PC-3 (cell line): Measurements from ENCODE around the gene PAPSS2. TPM values are rescaled to one million over a fixed set of nuclear protein-coding genes. Genes with fewer than 3 reads are reported as not detected.
A peak's percentile ranks its signal among the peaks of the same experiment; 100 is the strongest.

Experiments
- ATAC-seq: fragments of 200-7000 bp; cut with Tn5 transposase; 2 replicates; pipeline ENCODE4 v1.9.1; 2020; ENCODE audit warnings: mild to moderate bottlenecking, moderate library complexity
- BruUV-seq: library from RNA; stranded (reverse); fragments of 400-500 nt; replicated peaks from 2 replicates; lab custom pipeline; 2021; lab: Mats Ljungman, UMichigan
- CTCF ChIA-PET: fragments of 300-600 bp; sonication (Branson Sonifier 250); formaldehyde crosslinking; loops from one replicate; lab custom pipeline; 2022; ENCODE audit warnings: antibody characterized with exemption; lab: Charles Lee
- POLR2A ChIA-PET: fragments of 300-600 bp; sonication (Branson Sonifier 250); formaldehyde crosslinking; loops from one replicate; lab custom pipeline; 2022; ENCODE audit warnings: antibody characterized with exemption; ENCODE audit not compliant: unreplicated experiment; lab: Charles Lee
- DNase-seq: peaks from one replicate; pipeline ENCODE4 v3.0.0-alpha.2; 2015
- H2AFZ ChIP-seq: fragments of 300-600 bp; sonication (generic); 2 replicates; pipeline ENCODE4 v1.6.0; 2016; ENCODE audit warnings: antibody characterized with exemption, low read length
- H3F3A ChIP-seq: fragments of 300-600 bp; sonication (generic); one replicate; pipeline ENCODE4 v1.6.0; 2017; ENCODE audit warnings: antibody characterized with exemption, low read length, control low read depth, mild to moderate bottlenecking; ENCODE audit not compliant: unreplicated experiment
- H3K27ac ChIP-seq: fragments of 300-600 bp; sonication (generic); 2 replicates; pipeline ENCODE4 v1.5.1; 2016; ENCODE audit warnings: mild to moderate bottlenecking, low read length
- H3K27me3 ChIP-seq: fragments of 300-600 bp; sonication (generic); 2 replicates; pipeline ENCODE4 v1.6.1; 2016; ENCODE audit warnings: low read length, mixed read lengths
- H3K36me3 ChIP-seq: fragments of 300-600 bp; sonication (generic); 2 replicates; pipeline ENCODE4 v1.6.1; 2016; ENCODE audit warnings: low read depth, mixed run types, low read length, mixed read lengths
- H3K4me1 ChIP-seq: fragments of 300-600 bp; sonication (generic); 2 replicates; pipeline ENCODE4 v1.5.1; 2016; ENCODE audit warnings: low read length; ENCODE audit not compliant: insufficient read depth
- H3K4me2 ChIP-seq: fragments of 300-600 bp; sonication (generic); 2 replicates; pipeline ENCODE4 v1.6.0; 2016; ENCODE audit warnings: low read length
- H3K4me3 ChIP-seq: fragments of 300-600 bp; sonication (generic); 2 replicates; pipeline ENCODE4 v1.5.1; 2016; ENCODE audit warnings: mild to moderate bottlenecking, low read length, mixed read lengths
- H3K79me2 ChIP-seq: fragments of 300-600 bp; sonication (generic); 2 replicates; pipeline ENCODE4 v1.6.1; 2017; ENCODE audit warnings: low read length, mixed read lengths
- H3K9ac ChIP-seq: fragments of 300-600 bp; sonication (generic); 2 replicates; pipeline ENCODE4 v1.6.0; 2016; ENCODE audit warnings: mild to moderate bottlenecking, low read length
- H3K9me2 ChIP-seq: fragments of 300-600 bp; sonication (generic); replicated peaks from 2 replicates; pipeline ENCODE4 v1.6.1; 2016; ENCODE audit warnings: mixed run types, low read length, mixed read lengths
- H3K9me3 ChIP-seq: fragments of 300-600 bp; sonication (generic); 2 replicates; pipeline ENCODE4 v1.6.1; 2016; ENCODE audit warnings: low read length, mixed read lengths
- H4K20me1 ChIP-seq: fragments of 300-600 bp; sonication (generic); 2 replicates; pipeline ENCODE4 v1.6.1; 2016; ENCODE audit warnings: low read length, mixed read lengths
- EZH2 ChIP-seq: fragments of 300-600 bp; sonication (generic); IDR thresholded peaks from one replicate; pipeline ENCODE4 v1.6.1; 2017; ENCODE audit warnings: antibody characterized with exemption, mild to moderate bottlenecking, low read length; ENCODE audit not compliant: unreplicated experiment
- EZH2phosphoT487 ChIP-seq: fragments of 300-600 bp; sonication (generic); IDR thresholded peaks from 2 replicates; pipeline ENCODE4 v1.6.1; 2018; ENCODE audit warnings: mild to moderate bottlenecking, antibody characterized with exemption, low read length, borderline replicate concordance
- intact Hi-C: fragments of 100-400 bp; cut with micrococcal nuclease; formaldehyde crosslinking; loops from 2 replicates; pipeline ENCODE4 v1.9.0; 2023
- total RNA-seq: library from RNA; depleted of rRNA; stranded (reverse); fragments of >200 nt; gene quantifications from 2 replicates; pipeline ENCODE4 v1.2.3, GENCODE V29; 2014
- TF ChIP-seq, protein P1 (sequence below): fragments of 300-600 bp; sonication (generic); conservative IDR thresholded peaks from 2 replicates; pipeline ENCODE4 v1.5.1; 2017; ENCODE audit warnings: antibody characterized with exemption, low read depth, mild to moderate bottlenecking, low read length

PAPSS2 gene
- total RNA-seq, 1 experiment from 2014 or later, result 16.4 TPM

- H3K9me3 ChIP-seq, result no peaks in the 10 kb centered on the region
- ChIA-PET CTCF (interaction anchor here (0.5 kb wide), 1 partner anchor 145 kb away, joined by 5 read pairs; no protein-coding TSS in a partner anchor), POLR2A (no interaction called here)
- TF ChIP-seq EZH2phosphoT487, result no peak
- no peak for TF ChIP-seq EZH2
- TF ChIP-seq, protein P1, sequence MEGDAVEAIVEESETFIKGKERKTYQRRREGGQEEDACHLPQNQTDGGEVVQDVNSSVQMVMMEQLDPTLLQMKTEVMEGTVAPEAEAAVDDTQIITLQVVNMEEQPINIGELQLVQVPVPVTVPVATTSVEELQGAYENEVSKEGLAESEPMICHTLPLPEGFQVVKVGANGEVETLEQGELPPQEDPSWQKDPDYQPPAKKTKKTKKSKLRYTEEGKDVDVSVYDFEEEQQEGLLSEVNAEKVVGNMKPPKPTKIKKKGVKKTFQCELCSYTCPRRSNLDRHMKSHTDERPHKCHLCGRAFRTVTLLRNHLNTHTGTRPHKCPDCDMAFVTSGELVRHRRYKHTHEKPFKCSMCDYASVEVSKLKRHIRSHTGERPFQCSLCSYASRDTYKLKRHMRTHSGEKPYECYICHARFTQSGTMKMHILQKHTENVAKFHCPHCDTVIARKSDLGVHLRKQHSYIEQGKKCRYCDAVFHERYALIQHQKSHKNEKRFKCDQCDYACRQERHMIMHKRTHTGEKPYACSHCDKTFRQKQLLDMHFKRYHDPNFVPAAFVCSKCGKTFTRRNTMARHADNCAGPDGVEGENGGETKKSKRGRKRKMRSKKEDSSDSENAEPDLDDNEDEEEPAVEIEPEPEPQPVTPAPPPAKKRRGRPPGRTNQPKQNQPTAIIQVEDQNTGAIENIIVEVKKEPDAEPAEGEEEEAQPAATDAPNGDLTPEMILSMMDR, result no peak
- H4K20me1 ChIP-seq, result no peaks in the 10 kb centered on the region
- peak overlapping the region; percentile 34; the same call in 1 of the 2 replicates for H3K9ac ChIP-seq
- H3K4me1 ChIP-seq, result peaks cover 47% of the 10 kb centered on the region
- intact Hi-C loops, result no loop called here
- no peaks in the 10 kb centered on the region for H3K9me2 ChIP-seq
- no TSS peak for BruUV-seq
- H3K27ac ChIP-seq, result peak overlapping the region; percentile 79
- no peak for ATAC-seq
- DNase-seq, result no peak
- H3K4me2 ChIP-seq, result peak overlapping the region; percentile 56; the same call in 1 of the 2 replicates
- no peaks in the 10 kb centered on the region for H3K36me3 ChIP-seq
- no peaks in the 10 kb centered on the region for H3K27me3 ChIP-seq
- H3F3A ChIP-seq, result no peaks in the 10 kb centered on the region
- H3K79me2 ChIP-seq, result no peaks in the 10 kb centered on the region
- H3K4me3 ChIP-seq, result no peak overlapping the region
- no peak overlapping the region for H2AFZ ChIP-seq
Measured at GRCh38 chr10:87692956-87693484, 33.3 kb downstream of the PAPSS2 start.

DNA sequence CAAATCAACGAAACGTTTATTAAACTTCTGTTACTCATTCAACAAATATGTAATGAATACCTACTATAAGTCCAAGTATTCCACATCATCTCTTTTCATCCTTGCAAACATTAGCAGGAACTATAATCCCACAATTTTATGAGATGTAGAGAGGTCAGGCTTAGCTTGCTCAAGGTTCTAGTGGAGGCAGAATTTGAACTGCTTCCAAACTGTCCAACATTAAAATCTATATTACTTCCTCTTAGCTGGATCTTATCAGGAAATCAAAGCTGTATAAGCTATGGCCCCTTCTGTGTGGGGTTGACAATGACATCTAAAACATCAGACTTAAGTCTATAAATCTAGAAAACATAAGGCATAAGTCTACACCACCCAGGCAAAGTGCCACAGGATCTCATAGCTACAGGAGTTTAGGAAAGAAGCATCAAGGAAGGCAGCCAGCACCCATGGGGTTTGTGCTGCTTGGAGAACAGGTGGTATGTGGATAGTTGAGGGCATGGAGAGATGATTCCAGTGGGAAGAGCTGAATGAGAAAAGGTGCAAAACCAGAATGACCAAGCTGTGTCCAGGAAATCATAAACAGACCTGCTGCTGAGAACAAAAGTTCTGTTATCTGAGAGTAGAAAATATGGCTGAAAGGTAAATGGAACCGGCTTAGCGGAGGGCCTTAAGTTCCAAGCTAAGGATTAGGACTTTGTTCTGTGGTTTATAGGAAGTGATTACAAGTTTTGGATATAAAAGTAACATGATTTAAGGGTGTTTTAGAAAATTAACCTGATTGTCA lies 34.5 kb downstream of the PAPSS2 start:
- H3K4me2 ChIP-seq, result peak overlapping the region; percentile 43
- peak; percentile 90 for ATAC-seq
- H3K4me1 ChIP-seq, result peaks cover 47% of the 10 kb centered on the region
- H3K9ac ChIP-seq, result peak overlapping the region; percentile 11; the same call in 1 of the 2 replicates
- H2AFZ ChIP-seq, result no peak overlapping the region
- no peaks in the 10 kb centered on the region for H3F3A ChIP-seq
- H4K20me1 ChIP-seq, result no peaks in the 10 kb centered on the region
- H3K27me3 ChIP-seq, result no peaks in the 10 kb centered on the region
- ChIA-PET CTCF (no interaction called here), POLR2A (no interaction called here)
- TF ChIP-seq EZH2, result no peak
- no peak for TF ChIP-seq EZH2phosphoT487
- TF ChIP-seq, protein P1, result no peak
- peak; percentile 91 for DNase-seq
- no peaks in the 10 kb centered on the region for H3K36me3 ChIP-seq
- H3K4me3 ChIP-seq, result no peak overlapping the region
- H3K27ac ChIP-seq, result peak overlapping the region; percentile 90
- no peaks in the 10 kb centered on the region for H3K9me3 ChIP-seq
- BruUV-seq, result no TSS peak
- H3K79me2 ChIP-seq, result no peaks in the 10 kb centered on the region
- intact Hi-C loops, result loop anchor here (2.0 kb wide), 1 partner anchor 35 kb away; the partner anchor contains the start of gene PAPSS2
- no peaks in the 10 kb centered on the region for H3K9me2 ChIP-seq
